ENCODE data around the gene CAMSAP1. TPM values are rescaled to one million over a fixed set of nuclear protein-coding genes. Genes with fewer than 3 reads are reported as not detected.

Gene CAMSAP1
- total and polyA plus RNA-seq, 9 of the 15 experiments (the other 6 are each of a cell fraction or from before 2014, with no cell fraction given): 1.5 to 28.8 (median 14.3) TPM

- no peak for TF ChIP-seq PRDM10 (IDR thresholded peaks at IDR 0.05; ENCODE audit: partially characterized antibody)
- TF ChIP-seq MTF1 (CRISPR knock-in tag; IDR thresholded peaks at IDR 0.05; ENCODE audit: borderline replicate concordance): no peak; the same call in 1 of the 2 replicates
- no peak for TF ChIP-seq ZNF398 (CRISPR knock-in tag; IDR thresholded peaks at IDR 0.05)
- TF ChIP-seq NR1H2 (CRISPR knock-in tag; IDR thresholded peaks at IDR 0.05): no peak
- TF ChIP-seq GABPB1 (CRISPR knock-in tag; IDR thresholded peaks at IDR 0.05): no peak
- TF ChIP-seq ZFX (CRISPR knock-in tag; IDR thresholded peaks at IDR 0.05): peak; percentile 62
- TF ChIP-seq THRA (IDR thresholded peaks at IDR 0.05): no peak
- no peak for TF ChIP-seq ZNF436 (CRISPR knock-in tag; IDR thresholded peaks at IDR 0.05)
- TF ChIP-seq ASH1L (IDR thresholded peaks at IDR 0.05; ENCODE audit: borderline replicate concordance, low read depth, partially characterized antibody): no peak
- TF ChIP-seq EZH2 (IDR thresholded peaks at IDR 0.05; ENCODE audit: borderline replicate concordance, low read depth, low read length): no peak
- TF ChIP-seq DPF2 (IDR thresholded peaks at IDR 0.05): peak; percentile 91
- no peak for TF ChIP-seq CGGBP1 (CRISPR knock-in tag; IDR thresholded peaks at IDR 0.05)
- no peak for TF ChIP-seq MIER1 (IDR thresholded peaks at IDR 0.05; ENCODE audit: low read depth)
Measured at GRCh38 chr9:135950135-135950682, 42.9 kb upstream of the CAMSAP1 start (continued).
